GM19452 (cell line): ENCODE results near the gene NR4A3.

Source experiments
- ATAC-seq: cut with Tn5 transposase; IDR thresholded peaks from one replicate; pipeline ENCODE4 v1.9.1; 2021; ENCODE audit not compliant: unreplicated experiment

NR4A3 gene

DNA sequence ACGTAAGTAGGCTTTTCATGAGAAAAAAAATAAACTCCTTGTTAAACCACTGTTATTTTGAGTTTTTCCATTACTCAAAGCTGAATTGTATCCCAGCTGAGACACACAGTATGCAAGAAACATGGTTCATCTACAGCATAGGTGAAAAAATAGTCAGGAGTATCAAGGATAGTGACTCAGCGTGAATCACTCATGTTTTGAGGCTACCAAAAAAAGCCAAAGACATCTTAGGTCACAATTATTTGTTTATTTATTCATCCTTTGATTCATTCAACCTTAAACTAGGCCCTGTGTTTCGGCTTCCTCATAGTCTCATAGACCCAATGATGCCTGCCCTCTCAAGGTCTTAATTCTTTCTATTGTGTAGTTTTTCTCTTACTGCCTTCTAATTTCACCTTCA, 51.8 kb downstream of the NR4A3 start:
- no peak for ATAC-seq

DNA sequence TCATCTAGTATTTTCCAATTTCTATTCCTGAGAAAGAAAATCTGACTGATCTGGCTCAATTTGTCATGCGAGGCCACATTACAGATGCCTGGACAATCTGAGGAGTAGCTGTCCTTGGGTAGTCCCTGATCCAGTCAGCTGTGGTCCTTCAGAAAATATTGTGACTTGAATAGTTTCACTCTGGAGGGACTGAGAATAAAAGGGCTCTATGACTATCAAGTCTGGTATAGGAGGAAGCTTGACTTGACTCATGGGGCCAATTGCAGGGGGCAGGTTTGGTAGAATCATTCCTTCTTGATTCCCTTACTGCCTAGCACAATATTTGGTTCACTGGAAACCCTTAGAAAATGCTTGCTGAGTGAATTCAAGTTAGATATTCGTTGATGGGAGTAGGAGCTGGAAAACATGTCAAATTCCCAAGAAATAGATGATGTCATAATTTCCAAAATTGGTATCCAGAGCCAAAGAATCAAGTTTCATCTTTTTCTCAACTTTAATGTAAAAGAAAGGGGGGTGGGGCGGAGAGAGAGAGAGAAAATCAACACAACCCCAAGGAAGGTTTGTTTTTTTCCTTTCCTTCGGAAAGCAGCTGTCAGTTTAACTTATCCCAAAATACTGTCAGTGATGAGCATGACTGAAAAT, 52.4 kb downstream of the NR4A3 start:
- ATAC-seq: no peak

DNA sequence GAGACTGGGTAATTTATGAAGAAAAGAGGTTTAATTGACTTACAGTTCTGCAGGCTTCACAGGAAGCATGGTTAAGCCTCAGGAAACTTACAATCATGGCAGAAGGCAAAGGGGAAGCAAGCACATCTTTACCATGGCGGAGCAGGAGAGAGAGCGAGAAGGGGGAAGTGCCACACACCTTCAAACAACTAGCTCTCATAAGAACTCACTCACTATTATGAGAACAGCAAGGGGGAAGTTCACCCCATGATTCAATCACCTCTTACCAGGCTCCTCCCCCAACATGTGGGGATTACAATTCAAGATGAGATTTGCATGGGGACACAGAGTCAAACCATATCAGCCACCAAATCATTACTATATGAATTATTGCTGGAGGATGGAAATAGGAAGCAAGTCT, 54.5 kb downstream of the NR4A3 start:
- ATAC-seq: no peak

DNA sequence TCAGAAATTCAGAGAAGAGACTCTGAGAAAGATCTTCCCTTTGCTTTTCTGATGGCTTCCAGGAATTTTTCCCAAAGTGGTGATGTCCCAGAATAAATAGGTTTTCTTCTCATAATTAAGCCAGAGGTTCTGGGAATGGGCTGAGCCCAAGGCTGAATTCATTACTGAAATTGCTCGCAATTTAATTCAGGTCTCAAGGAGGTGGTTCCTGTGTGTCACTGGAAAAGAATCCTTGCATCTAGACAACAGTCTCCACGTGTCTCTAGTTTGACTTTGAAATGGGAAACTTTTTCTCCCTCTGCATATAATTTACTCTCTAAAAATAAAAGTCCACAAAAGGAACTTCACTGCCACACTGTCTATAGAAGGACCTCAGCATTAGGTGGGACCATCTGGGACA, 57.0 kb downstream of the NR4A3 start:
- no peak for ATAC-seq

DNA sequence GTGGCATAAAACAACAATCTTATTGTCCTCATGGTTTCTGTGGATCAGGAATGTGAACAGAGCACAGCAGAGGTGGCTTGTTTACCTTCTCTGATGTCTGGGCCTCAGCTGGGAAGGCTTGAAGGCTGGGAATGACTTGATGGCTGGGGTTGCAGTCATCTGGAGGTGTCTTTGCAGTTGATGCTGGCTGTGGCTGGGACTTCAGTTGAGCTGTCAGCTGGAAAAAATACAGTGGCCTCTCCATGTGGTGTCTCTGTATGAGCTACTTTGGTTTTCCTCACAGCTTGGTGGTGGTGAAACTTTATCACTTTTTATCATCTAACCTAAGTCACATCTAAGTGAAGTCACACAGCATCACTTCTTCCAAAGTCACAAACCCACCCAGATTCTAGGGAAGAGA, 60.1 kb downstream of the NR4A3 start:
- ATAC-seq: no peak

DNA sequence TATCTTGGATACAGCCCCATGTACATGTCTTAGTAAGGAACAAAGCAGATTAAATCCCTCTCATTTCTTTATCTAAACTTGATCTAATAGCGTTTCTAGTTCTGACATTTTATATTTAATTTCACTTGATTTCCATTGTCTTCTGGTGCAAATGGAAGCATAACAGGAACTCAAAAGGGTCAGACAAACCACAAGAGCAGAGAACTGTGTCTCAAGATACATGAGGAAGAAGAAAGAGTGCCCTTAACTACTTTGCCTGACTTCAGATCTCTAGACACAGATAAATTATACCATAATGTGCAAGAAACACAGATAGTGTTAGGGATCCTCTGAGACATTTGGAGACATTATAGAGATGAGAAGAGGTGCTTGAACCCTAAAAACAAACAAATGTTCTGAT, 64.1 kb downstream of the NR4A3 start:
- ATAC-seq: no peak

DNA sequence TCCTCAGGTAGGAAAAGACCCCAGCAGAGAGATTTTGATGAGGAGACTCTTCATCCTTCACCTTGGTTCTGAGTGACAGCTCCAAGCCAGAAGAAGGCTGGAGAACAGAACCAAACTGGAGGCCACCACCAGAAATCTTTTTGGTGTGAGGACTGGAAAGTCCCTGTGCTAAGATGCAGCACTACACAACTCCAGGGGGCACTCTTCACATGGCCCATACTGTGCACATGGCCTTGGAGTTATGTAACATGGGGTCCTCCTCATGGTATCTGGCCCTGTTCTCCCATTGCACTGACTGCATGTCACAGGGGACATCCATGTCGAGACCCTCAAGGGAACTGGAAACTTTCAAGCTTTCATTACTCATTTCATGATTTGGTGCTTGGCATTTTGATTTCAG, 67.4 kb downstream of the NR4A3 start:
- ATAC-seq: no peak

DNA sequence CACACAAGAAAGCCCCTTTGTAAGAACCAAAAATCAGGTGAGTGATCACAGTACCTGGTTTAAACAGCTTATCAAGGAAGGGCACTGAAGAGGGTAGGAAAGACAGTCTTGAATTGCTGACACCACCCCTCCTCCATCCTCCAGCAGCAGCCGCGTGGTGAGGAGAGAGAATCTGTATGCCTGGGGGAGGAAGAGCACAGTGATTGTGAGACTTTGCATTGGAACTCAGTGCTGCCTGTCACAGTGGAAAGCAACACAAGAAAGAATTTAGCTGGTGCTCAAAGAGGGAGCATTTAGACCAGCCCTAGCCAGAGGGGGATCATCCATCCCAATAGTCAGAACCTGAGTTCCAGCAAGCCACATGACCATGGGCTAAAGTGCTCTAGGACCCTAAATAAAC, 73.1 kb downstream of the NR4A3 start:
- ATAC-seq: no peak

DNA sequence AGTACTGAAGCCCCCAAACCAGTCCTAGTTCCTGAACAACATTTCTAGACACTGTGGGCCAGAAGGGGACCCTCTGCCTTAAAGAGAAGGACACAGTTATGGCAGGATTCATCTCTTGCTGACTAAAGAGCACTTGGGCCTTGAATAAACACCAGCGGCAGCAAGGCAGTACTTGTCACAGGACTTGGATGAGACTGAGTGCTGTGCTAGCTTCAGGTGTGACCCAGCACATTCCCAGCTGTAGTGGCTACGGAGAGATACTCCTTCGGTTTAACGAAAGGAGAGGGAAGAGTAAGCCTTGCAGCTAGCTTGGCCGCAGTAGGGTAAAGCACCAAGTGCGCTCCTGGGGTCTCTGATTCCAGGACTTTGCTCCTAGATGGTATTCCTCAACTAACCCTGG, 73.8 kb downstream of the NR4A3 start:
- no peak for ATAC-seq

DNA sequence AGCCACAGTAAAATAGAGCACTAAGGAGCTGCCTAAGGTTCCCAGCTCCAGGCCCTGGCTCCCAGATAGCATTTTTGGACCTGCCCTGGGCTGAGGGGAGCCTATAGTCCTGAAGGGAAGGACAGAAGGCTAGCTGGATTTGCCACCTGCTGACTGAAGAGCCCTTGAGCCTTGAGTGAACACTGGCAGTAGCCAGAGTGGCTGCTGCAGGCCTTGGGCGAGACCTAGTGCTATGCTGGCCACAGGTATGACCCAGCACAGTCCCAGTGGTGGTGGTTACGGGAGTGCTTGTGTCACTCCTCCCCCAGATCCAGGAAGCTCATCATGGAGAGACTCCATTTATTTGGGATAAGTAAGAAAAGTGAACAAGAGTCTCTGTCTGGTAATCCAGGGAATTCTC, 74.4 kb downstream of the NR4A3 start:
- no peak for ATAC-seq

DNA sequence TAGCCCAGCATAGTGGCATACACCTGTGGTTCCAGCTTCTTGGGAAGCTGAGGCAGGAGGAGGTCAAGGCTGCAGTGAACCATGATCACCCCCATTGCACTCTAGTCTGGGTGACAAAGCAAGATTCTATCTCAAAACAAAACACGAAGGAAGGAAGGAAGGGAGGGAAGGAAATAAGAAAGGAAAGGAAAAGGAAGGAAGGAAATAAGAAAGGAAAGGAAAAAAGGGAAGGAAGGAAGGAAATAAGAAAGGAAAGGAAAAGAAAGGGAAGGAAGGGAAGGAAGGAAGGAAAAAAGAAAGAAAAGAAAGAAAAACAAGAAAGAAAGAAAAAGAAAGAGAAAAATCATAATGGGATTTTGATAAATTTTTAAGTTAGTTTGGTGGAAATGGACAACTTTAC, 81.7 kb downstream of the NR4A3 start:
- ATAC-seq: no peak

DNA sequence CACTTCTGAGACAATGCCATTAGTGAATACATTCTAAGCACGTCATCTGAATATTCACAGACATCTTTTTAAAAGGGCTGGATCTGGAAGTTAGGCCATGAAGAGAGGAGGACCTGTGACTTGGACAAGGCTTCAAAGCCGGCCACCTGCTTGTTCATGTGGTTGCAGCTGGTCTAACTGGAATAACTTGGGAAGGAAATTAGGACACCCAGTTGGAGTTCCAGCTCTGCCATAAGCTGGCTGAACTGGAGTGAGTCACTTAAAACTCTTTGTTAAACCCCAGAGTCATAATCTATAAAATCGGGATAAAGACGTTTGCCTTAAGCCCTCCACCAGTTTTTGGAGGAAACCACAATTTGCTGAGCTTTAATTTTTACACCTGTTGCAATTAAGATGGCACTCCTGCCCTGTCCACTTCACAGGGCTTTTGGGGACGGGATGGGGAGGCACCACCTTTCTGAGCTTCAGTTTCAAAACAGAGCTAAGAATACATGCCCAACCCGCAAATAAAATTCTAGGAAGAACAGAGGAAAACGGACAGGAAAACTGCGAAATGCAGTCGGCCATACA, 84.2 kb downstream of the NR4A3 start:
- peak; percentile 2 for ATAC-seq

DNA sequence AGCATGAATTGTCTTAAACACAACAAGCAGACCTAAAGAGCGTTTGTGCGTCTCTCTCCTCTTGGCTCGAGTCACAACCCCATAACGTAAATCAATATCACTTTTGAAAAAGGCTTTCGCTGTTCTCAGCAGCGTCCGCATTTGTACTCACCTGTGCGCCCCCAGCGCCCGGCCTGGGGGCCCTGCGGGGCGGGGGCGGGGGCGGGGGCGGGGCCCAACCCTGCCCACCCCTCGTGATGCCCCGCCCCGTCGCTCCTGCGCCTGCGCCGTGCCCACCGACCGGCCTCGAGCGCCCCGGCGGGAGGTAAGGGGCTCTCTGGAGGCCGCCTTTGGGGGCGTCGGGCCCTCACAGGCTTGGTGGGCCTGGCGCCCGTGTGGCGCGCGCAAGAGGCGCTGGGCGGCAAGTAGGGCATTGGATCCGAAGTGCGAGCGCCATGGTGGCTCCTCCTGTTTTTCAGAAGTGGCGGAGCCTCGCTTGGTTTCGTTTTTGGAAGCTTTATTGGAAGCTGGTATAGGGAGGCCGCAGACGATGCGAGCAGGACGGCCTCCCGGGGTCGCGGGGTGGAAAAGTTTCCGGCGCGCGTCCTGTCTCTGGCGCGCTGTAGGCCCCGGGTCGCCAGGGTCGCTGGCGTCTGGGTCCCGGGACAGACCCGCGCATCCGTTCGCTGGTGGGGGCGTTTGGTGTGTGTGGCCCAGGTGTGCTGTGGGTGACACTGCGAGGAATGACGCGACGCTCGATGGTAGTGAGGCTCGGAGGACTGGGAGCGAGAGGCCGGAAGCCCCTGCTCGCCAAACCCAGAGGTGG, 84.9 kb downstream of the NR4A3 start, which contains the start of gene STX17:
TSS of gene STX17 (plus strand) at position 252 of the 805 bp plus-strand sequence. CDS start 8,586 bp downstream, outside the sequence.
- peak; percentile 85 for ATAC-seq

DNA sequence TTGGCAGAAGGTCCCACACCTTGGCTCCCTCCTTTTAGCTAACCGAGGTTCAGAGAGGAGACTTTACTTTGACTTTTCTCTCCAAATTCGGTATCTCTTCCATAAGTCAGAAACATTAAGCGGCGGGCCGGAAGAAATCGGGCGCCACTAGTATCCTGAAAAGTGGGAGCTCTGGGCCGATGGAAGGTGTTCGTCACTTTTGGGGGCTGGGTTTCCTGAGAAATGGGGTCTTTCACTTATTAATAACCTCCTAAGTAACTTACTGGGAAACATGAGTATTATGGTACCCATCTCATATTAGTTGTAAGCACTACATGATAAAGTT, 85.5 kb downstream of the NR4A3 start:
- no peak for ATAC-seq

DNA sequence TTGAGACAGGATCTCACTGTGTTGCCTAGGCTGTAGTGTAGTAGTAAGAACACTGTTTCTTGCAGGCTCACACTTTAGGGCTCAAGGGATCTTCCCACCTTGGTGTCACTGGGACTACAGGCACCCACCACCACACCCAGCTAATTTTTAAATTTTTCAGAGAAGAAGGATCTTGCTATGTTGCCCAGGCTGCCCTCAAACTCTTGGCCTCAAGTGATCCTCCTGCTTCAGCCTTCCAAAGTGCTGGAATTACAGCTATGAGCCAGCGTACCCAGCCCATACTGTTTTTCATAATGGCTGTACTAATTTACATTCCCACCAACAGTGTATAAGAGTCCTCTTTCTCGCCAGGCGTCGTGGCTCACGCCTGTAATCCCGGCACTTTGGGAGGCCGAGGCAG, 89.9 kb downstream of the NR4A3 start:
- no peak for ATAC-seq
